DOHH2 (cell line): ENCODE data around the gene PTX4.

Experiments used
- H3F3A ChIP-seq: fragments of 200-600 bp; sonication (generic), shearing (Covaris generic); 2 replicates; pipeline ENCODE4 v1.6.0; 2016; ENCODE audit warnings: antibody characterized with exemption, mild to moderate bottlenecking; ENCODE audit not compliant: control insufficient read depth, insufficient read depth
- H3K27ac ChIP-seq: fragments of 200-600 bp; sonication (generic); 2 replicates; pipeline ENCODE4 v1.5.1; 2014; ENCODE audit warnings: low read depth, mild to moderate bottlenecking, low read length, moderate library complexity
- H3K27me3 ChIP-seq: fragments of 200-600 bp; sonication (generic); 2 replicates; pipeline ENCODE4 v1.6.1; 2014; ENCODE audit warnings: mild to moderate bottlenecking, low read length, mixed read lengths; ENCODE audit not compliant: control insufficient read depth
- H3K36me3 ChIP-seq: fragments of 200-600 bp; sonication (generic); 2 replicates; pipeline ENCODE4 v1.6.1; 2014; ENCODE audit warnings: mild to moderate bottlenecking, low read length, moderate library complexity, mixed read lengths; ENCODE audit not compliant: control insufficient read depth
- H3K4me1 ChIP-seq: fragments of 200-600 bp; sonication (generic); 2 replicates; pipeline ENCODE4 v1.6.1; 2014; ENCODE audit warnings: mild to moderate bottlenecking, low read length, mixed read lengths; ENCODE audit not compliant: control insufficient read depth
- H3K4me2 ChIP-seq: fragments of 200-600 bp; sonication (generic); 2 replicates; pipeline ENCODE4 v1.6.0; 2014; ENCODE audit warnings: mild to moderate bottlenecking, low read length, moderate library complexity
- H3K4me3 ChIP-seq: fragments of 200-600 bp; sonication (generic); 2 replicates; pipeline ENCODE4 v1.5.1; 2014; ENCODE audit warnings: mild to moderate bottlenecking, low read length, mixed read lengths
- H3K79me2 ChIP-seq: fragments of 200-600 bp; sonication (generic); 2 replicates; pipeline ENCODE4 v1.6.1; 2014; ENCODE audit warnings: mild to moderate bottlenecking, low read length, mixed read lengths; ENCODE audit not compliant: control insufficient read depth
- H3K9me2 ChIP-seq: fragments of 200-600 bp; sonication (generic); replicated peaks from 2 replicates; pipeline ENCODE4 v1.6.1; 2014; ENCODE audit warnings: mild to moderate bottlenecking, low read length, mixed read lengths; ENCODE audit not compliant: control insufficient read depth
- H3K9me3 ChIP-seq: fragments of 200-600 bp; sonication (generic); 2 replicates; pipeline ENCODE4 v1.6.1; 2014; ENCODE audit warnings: antibody characterized with exemption, low read length, mixed read lengths; ENCODE audit not compliant: control insufficient read depth, insufficient read depth
- H4K20me1 ChIP-seq: fragments of 200-600 bp; sonication (generic); 2 replicates; pipeline ENCODE4 v1.6.0; 2014; ENCODE audit warnings: low read depth, mild to moderate bottlenecking, antibody characterized with exemption, low read length, moderate library complexity; ENCODE audit not compliant: control insufficient read depth, insufficient read depth
- CTCF ChIP-seq: fragments of 200-600 bp; sonication (generic); IDR thresholded peaks from one replicate; pipeline ENCODE4 v1.5.1; 2014; ENCODE audit warnings: antibody characterized with exemption, mild to moderate bottlenecking, low read depth, low read length; ENCODE audit not compliant: poor library complexity, severe bottlenecking
- EZH2phosphoT487 ChIP-seq: fragments of 200-600 bp; sonication (generic); IDR thresholded peaks from 2 replicates; pipeline ENCODE4 v1.6.1; 2017; ENCODE audit warnings: borderline replicate concordance, mild to moderate bottlenecking, antibody characterized with exemption, low read length, moderate library complexity, mixed read lengths

The PTX4 gene

GRCh38 chr16:1531638-1531910 is 42.8 kb upstream of the PTX4 start:
- Histone ChIP-seq H3K4me3 (no peak overlapping the region), H3K27ac (no peak overlapping the region), H3K4me1 (peaks cover 4% of the 10 kb centered on the region; the same call in 1 of the 2 replicates), H3K9me2 (no peaks in the 10 kb centered on the region), H3K36me3 (no peaks in the 10 kb centered on the region), H3K79me2 (no peaks in the 10 kb centered on the region), H3K27me3 (no peaks in the 10 kb centered on the region), H4K20me1 (no peaks in the 10 kb centered on the region), H3F3A (no peaks in the 10 kb centered on the region), H3K9me3 (no peaks in the 10 kb centered on the region), H3K4me2 (no peak overlapping the region)
- no peak for TF ChIP-seq EZH2phosphoT487
- TF ChIP-seq CTCF, result no peak

- Histone ChIP-seq H3K4me1 (peaks cover 4% of the 10 kb centered on the region; the same call in 1 of the 2 replicates), H3K27ac (no peak overlapping the region), H3K27me3 (no peaks in the 10 kb centered on the region), H3K4me3 (no peak overlapping the region), H3K9me2 (no peaks in the 10 kb centered on the region), H3F3A (no peaks in the 10 kb centered on the region), H3K9me3 (no peaks in the 10 kb centered on the region), H3K4me2 (no peak overlapping the region), H3K79me2 (no peaks in the 10 kb centered on the region), H3K36me3 (no peaks in the 10 kb centered on the region), H4K20me1 (no peaks in the 10 kb centered on the region)
- TF ChIP-seq CTCF (no peak), EZH2phosphoT487 (no peak)
These were observed 42.3 kb upstream of the PTX4 start for GRCh38 chr16:1530883-1531637.

GRCh38 chr16:1530349-1530882 is 41.7 kb upstream of the PTX4 start:
- H3K27ac ChIP-seq, result no peak overlapping the region
- TF ChIP-seq EZH2phosphoT487, result no peak
- TF ChIP-seq CTCF, result no peak
- no peaks in the 10 kb centered on the region for H3K9me3 ChIP-seq
- H3F3A ChIP-seq, result no peaks in the 10 kb centered on the region
- H4K20me1 ChIP-seq, result no peaks in the 10 kb centered on the region
- H3K4me1 ChIP-seq, result peaks cover 4% of the 10 kb centered on the region; the same call in 1 of the 2 replicates
- H3K79me2 ChIP-seq, result no peaks in the 10 kb centered on the region
- no peaks in the 10 kb centered on the region for H3K9me2 ChIP-seq
- no peaks in the 10 kb centered on the region for H3K27me3 ChIP-seq
- no peak overlapping the region for H3K4me2 ChIP-seq
- no peak overlapping the region for H3K4me3 ChIP-seq
- H3K36me3 ChIP-seq, result no peaks in the 10 kb centered on the region
